Neural cell (in vitro differentiated cells): ENCODE data around the gene XPNPEP2. TPM values are rescaled to one million over a fixed set of nuclear protein-coding genes. Genes with fewer than 3 reads are reported as not detected.

Experiments used
- H2AFZ ChIP-seq: fragments of 200-600, 300-800 bp; sonication (generic), shearing (Covaris generic); 2 replicates; pipeline ENCODE4 v1.6.0; 2014; ENCODE audit warnings: low read depth, mild to moderate bottlenecking, antibody characterized with exemption, low read length, moderate library complexity
- H3F3A ChIP-seq: fragments of 200-600 bp; shearing (Covaris generic); 2 replicates; pipeline ENCODE4 v1.6.1; 2016; ENCODE audit warnings: mild to moderate bottlenecking, moderate library complexity, mixed read lengths, antibody characterized with exemption, low read length; ENCODE audit not compliant: insufficient read depth, poor library complexity, severe bottlenecking
- H3K27ac ChIP-seq: fragments of 200-600, 300-800 bp; sonication (generic), shearing (Covaris generic); 2 replicates; pipeline ENCODE4 v1.5.1; 2014; ENCODE audit warnings: mild to moderate bottlenecking, low read length, moderate library complexity
- H3K27me3 ChIP-seq: fragments of 300-800, 200-600 bp; sonication (generic), shearing (Covaris generic); 2 replicates; pipeline ENCODE4 v1.6.0; 2014; ENCODE audit warnings: mild to moderate bottlenecking, low read depth, low read length, moderate library complexity; ENCODE audit not compliant: insufficient read depth
- H3K36me3 ChIP-seq: fragments of 300-800, 200-600 bp; sonication (generic), shearing (Covaris generic); 2 replicates; pipeline ENCODE4 v1.5.1; 2014; ENCODE audit warnings: mild to moderate bottlenecking, antibody characterized with exemption, low read length, moderate library complexity; ENCODE audit not compliant: insufficient read depth
- H3K4me2 ChIP-seq: fragments of 300-800, 200-600 bp; sonication (generic), shearing (Covaris generic); 2 replicates; pipeline ENCODE4 v1.6.0; 2014; ENCODE audit warnings: mild to moderate bottlenecking, low read length
- H3K4me3 ChIP-seq: fragments of 300-800, 200-600 bp; sonication (generic), shearing (Covaris generic); 2 replicates; pipeline ENCODE4 v1.5.1; 2014; ENCODE audit warnings: mild to moderate bottlenecking, low read length, moderate library complexity
- H3K79me2 ChIP-seq: fragments of 200-600 bp; shearing (Covaris generic); replicated peaks from 2 replicates; pipeline ENCODE4 v1.6.0; 2014; ENCODE audit warnings: mild to moderate bottlenecking, low read length, moderate library complexity; ENCODE audit not compliant: insufficient read depth
- H3K9ac ChIP-seq: fragments of 300-800, 200-600 bp; sonication (generic), shearing (Covaris generic); 2 replicates; pipeline ENCODE4 v1.6.1; 2016; ENCODE audit warnings: mild to moderate bottlenecking, low read length, mixed read lengths
- H3K9me2 ChIP-seq: fragments of 200-600 bp; shearing (Covaris generic); 2 replicates; pipeline ENCODE4 v1.6.1; 2016; ENCODE audit warnings: mild to moderate bottlenecking, low read length, mixed read lengths; ENCODE audit not compliant: insufficient read depth
- H3K9me3 ChIP-seq: fragments of 200-600, 300-800 bp; sonication (generic), shearing (Covaris generic); 2 replicates; pipeline ENCODE4 v1.6.1; 2016; ENCODE audit warnings: mild to moderate bottlenecking, mixed run types, low read length, moderate library complexity, mixed read lengths
- H4K20me1 ChIP-seq: fragments of 200-600 bp; shearing (Covaris generic); 2 replicates; pipeline ENCODE4 v1.6.1; 2016; ENCODE audit warnings: mild to moderate bottlenecking, mixed run types; ENCODE audit not compliant: insufficient read depth
- CTCF ChIP-seq: fragments of 450-650 bp; IDR thresholded peaks from 2 replicates; pipeline ENCODE4 v1.5.1; 2014; ENCODE audit warnings: antibody characterized with exemption, mild to moderate bottlenecking, moderate library complexity; ENCODE audit not compliant: poor library complexity, severe bottlenecking
- EP300 ChIP-seq: fragments of 450-650 bp; conservative IDR thresholded peaks from 2 replicates; pipeline ENCODE4 v1.6.1; 2014; ENCODE audit warnings: antibody characterized with exemption, mild to moderate bottlenecking, moderate library complexity; ENCODE audit not compliant: poor library complexity, severe bottlenecking
- EZH2 ChIP-seq: fragments of 200-600, 300-800 bp; shearing (Covaris generic), sonication (generic); IDR thresholded peaks from 2 replicates; pipeline ENCODE4 v1.6.1; 2014; ENCODE audit warnings: antibody characterized with exemption, low read length, borderline replicate concordance, mild to moderate bottlenecking; ENCODE audit not compliant: insufficient read depth, poor library complexity, severe bottlenecking
- MXI1 ChIP-seq: fragments of 450-650 bp; conservative IDR thresholded peaks from 2 replicates; pipeline ENCODE4 v1.6.1; 2014; ENCODE audit warnings: antibody characterized with exemption, mild to moderate bottlenecking; ENCODE audit not compliant: poor library complexity, severe bottlenecking
- POLR2AphosphoS5 ChIP-seq: IDR thresholded peaks from 2 replicates; pipeline ENCODE4 v1.6.1; 2012
- RAD21 ChIP-seq: fragments of 450-650 bp; conservative IDR thresholded peaks from 2 replicates; pipeline ENCODE4 v1.6.1; 2014; ENCODE audit warnings: antibody characterized with exemption, mild to moderate bottlenecking, moderate library complexity
- REST ChIP-seq: IDR thresholded peaks from 2 replicates; pipeline ENCODE4 v1.6.1; 2012; ENCODE audit warnings: borderline replicate concordance
- SMC3 ChIP-seq: fragments of 450-650 bp; conservative IDR thresholded peaks from 2 replicates; pipeline ENCODE4 v1.6.1; 2014; ENCODE audit warnings: antibody characterized with exemption, mild to moderate bottlenecking, moderate library complexity; ENCODE audit not compliant: poor library complexity
- TAF1 ChIP-seq: IDR thresholded peaks from 2 replicates; pipeline ENCODE4 v1.6.1; 2012; ENCODE audit warnings: low read depth
- polyA plus RNA-seq: library from polyadenylated mRNA; depleted of rRNA; stranded (reverse); fragments of >200 nt; gene quantifications from 2 replicates; pipeline ENCODE4 v1.2.3, GENCODE V29; 2014

The XPNPEP2 gene
- polyA plus RNA-seq, 1 donor from 2014 or later, result not detected

DNA sequence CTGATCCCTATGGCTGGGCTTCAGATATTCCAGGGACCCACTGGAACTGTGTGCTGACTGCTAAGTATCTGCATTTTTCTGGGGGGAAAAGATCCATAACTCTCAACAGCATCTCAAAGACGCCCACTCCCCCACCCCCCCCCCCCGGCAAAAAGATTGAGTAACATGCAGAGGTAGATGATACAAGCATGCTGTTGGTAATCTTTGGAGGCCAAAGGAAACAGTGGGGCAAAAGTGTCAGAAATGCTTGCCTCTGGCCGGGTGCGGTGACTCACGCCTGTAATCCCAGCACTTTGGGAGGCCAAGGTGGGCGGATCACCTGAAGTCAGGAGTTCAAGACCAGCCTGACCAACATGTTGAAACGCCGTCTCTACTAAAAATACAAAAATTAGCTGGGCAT, 12.2 kb downstream of the XPNPEP2 start:
- Histone ChIP-seq H3F3A (no peaks in the 10 kb centered on the region), H2AFZ (no peak overlapping the region), H3K27ac (no peak overlapping the region), H3K4me3 (no peak overlapping the region), H3K79me2 (no peaks in the 10 kb centered on the region), H3K36me3 (no peaks in the 10 kb centered on the region), H3K9ac (no peak overlapping the region), H3K27me3 (no peaks in the 10 kb centered on the region), H3K9me3 (no peaks in the 10 kb centered on the region), H3K4me2 (no peak overlapping the region), H3K9me2 (no peaks in the 10 kb centered on the region), H4K20me1 (no peaks in the 10 kb centered on the region)
- TF ChIP-seq EP300 (no peak), EZH2 (no peak), RAD21 (no peak), POLR2AphosphoS5 (no peak), REST (no peak), TAF1 (no peak), MXI1 (no peak), SMC3 (no peak), CTCF (no peak)

DNA sequence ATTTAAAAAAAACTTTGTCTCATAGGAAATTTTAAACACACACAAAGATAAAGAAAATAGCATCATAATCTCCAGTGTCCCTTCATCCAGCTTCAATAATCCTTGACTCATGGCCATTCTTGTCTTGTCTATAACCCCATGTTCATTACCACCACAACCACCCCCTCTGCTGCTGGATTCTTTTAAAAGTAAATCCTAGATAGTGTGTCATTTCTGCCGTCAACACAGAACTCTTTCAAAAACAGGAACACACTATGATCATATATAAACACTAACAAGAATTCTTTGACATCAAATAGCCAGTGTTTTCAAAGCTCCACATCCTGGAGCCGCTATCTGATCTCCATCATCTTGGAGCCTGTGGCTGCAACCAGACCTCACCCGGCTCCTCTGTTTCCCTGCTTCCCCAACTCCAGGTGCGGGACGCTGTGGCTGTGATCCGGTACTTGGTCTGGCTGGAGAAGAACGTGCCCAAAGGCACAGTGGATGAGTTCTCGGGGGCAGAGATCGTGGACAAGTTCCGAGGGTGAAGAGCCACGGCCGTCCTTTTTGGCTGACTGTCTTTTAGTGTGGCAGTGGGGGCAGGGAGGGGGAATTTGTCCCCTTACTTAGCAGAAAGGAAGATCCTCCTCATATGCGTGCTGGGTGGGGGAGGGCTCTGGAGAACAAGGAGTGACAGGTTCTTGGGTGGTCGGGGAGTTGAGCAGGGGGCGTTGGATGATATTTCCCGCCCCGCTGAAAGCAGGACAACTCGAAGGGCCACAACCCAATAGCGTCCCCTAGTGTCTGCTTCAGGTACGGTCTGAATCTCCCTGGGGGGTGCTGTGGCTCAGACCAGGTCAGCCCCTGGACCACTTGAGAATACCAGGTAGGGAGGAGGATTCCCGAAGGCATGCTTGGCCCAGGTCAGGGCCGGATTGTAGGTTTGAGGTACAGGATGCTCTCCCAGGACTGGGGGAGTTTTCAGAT, 15.6 kb downstream of the XPNPEP2 start:
- Histone ChIP-seq H3K27me3 (no peaks in the 10 kb centered on the region), H3K36me3 (no peaks in the 10 kb centered on the region), H4K20me1 (no peaks in the 10 kb centered on the region), H2AFZ (no peak overlapping the region), H3K4me3 (no peak overlapping the region), H3F3A (no peaks in the 10 kb centered on the region), H3K79me2 (no peaks in the 10 kb centered on the region), H3K9ac (no peak overlapping the region), H3K9me3 (no peaks in the 10 kb centered on the region), H3K4me2 (no peak overlapping the region), H3K27ac (no peak overlapping the region), H3K9me2 (no peaks in the 10 kb centered on the region)
- no peak for TF ChIP-seq POLR2AphosphoS5
- TF ChIP-seq CTCF, result no peak
- no peak for TF ChIP-seq MXI1
- no peak for TF ChIP-seq EP300
